Measurements from ENCODE around the gene EML6.

DNA sequence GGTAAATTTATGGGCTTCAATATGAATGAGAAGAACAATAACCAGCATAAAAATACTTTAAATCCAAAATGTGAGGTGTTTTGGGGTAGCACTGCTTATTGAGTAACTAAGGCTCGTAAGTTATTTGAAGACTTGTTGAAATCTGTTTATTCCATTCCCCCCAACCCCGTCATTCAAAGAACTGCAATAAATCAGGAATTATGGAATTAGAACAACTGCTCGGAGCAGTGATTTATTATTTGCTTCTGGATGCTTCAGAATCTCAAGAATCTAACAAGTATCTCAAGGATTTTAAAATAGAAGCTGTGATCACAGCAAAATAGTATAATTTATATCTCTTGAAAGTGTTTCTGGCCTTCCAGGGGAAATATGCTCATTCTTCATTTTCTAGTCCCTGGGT, 86.8 kb downstream of the EML6 start:
- TF ChIP-seq, protein P1, sequence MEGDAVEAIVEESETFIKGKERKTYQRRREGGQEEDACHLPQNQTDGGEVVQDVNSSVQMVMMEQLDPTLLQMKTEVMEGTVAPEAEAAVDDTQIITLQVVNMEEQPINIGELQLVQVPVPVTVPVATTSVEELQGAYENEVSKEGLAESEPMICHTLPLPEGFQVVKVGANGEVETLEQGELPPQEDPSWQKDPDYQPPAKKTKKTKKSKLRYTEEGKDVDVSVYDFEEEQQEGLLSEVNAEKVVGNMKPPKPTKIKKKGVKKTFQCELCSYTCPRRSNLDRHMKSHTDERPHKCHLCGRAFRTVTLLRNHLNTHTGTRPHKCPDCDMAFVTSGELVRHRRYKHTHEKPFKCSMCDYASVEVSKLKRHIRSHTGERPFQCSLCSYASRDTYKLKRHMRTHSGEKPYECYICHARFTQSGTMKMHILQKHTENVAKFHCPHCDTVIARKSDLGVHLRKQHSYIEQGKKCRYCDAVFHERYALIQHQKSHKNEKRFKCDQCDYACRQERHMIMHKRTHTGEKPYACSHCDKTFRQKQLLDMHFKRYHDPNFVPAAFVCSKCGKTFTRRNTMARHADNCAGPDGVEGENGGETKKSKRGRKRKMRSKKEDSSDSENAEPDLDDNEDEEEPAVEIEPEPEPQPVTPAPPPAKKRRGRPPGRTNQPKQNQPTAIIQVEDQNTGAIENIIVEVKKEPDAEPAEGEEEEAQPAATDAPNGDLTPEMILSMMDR (IDR thresholded peaks at IDR 0.05) = no peak
- no peak for TF ChIP-seq POLR2A (IDR thresholded peaks at IDR 0.05)

Measured in Peyer's patch (tissue), 4 donors.